Kidney epithelial cell (primary cell): ENCODE results near the gene PTPRT. TPM values are rescaled to one million over a fixed set of nuclear protein-coding genes. Genes with fewer than 3 reads are reported as not detected.

Experiments
- DNase-seq: peaks from one replicate; pipeline ENCODE4 v3.0.0-alpha.2; 2010; ENCODE audit warnings: low read depth
- H3K27me3 ChIP-seq: 2 replicates; pipeline ENCODE4 v1.6.0; 2011; ENCODE audit warnings: low read length; ENCODE audit not compliant: control insufficient read depth, insufficient read depth
- H3K36me3 ChIP-seq: 2 replicates; pipeline ENCODE4 v1.5.1; 2011; ENCODE audit warnings: low read length; ENCODE audit not compliant: control insufficient read depth, insufficient read depth
- H3K4me3 ChIP-seq: 2 replicates; pipeline ENCODE4 v1.5.1; 2011; ENCODE audit warnings: low read depth, mild to moderate bottlenecking, control low read depth, low read length
- total RNA-seq: library from RNA; depleted of rRNA; stranded (reverse); fragments of >200 nt; gene quantifications from 2 replicates; pipeline ENCODE4 v1.2.3, GENCODE V29; 2015
- TF ChIP-seq, protein P1 (sequence below): IDR thresholded peaks from 2 replicates; pipeline ENCODE4 v1.5.1; 2011; ENCODE audit warnings: mild to moderate bottlenecking, moderate library complexity, low read length, control low read depth, inconsistent platforms; ENCODE audit not compliant: insufficient read depth, poor library complexity, severe bottlenecking

The PTPRT gene
- total RNA-seq, 1 donor from 2014 or later: 0.25 TPM

DNA sequence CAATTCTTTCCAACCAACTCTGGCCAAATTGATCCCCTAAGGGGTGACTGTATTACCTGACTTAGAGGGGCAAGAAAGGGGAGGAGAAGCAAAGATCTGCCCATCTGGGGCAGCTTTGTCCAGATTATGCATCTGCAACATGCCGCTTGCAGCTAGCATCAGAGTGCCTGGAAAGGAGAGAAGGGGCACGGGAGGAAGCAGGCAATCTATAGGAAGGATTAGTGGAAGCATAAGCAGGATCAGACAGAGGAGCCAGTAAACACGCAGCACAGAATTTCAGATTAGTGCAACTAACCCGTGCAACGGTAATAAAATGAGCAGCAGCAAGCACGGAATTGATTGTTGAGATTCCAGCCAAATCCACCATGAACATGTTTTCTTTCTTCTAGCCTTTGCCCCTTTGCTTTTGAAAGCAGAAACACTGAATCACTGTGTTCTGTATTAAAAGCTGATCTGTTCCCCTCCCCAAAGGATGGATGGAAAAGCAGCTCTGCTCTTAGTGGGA lies 927.9 kb downstream of the PTPRT start:
- TF ChIP-seq, protein P1, sequence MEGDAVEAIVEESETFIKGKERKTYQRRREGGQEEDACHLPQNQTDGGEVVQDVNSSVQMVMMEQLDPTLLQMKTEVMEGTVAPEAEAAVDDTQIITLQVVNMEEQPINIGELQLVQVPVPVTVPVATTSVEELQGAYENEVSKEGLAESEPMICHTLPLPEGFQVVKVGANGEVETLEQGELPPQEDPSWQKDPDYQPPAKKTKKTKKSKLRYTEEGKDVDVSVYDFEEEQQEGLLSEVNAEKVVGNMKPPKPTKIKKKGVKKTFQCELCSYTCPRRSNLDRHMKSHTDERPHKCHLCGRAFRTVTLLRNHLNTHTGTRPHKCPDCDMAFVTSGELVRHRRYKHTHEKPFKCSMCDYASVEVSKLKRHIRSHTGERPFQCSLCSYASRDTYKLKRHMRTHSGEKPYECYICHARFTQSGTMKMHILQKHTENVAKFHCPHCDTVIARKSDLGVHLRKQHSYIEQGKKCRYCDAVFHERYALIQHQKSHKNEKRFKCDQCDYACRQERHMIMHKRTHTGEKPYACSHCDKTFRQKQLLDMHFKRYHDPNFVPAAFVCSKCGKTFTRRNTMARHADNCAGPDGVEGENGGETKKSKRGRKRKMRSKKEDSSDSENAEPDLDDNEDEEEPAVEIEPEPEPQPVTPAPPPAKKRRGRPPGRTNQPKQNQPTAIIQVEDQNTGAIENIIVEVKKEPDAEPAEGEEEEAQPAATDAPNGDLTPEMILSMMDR: no peak
- Histone ChIP-seq H3K36me3 (no peaks in the 10 kb centered on the region), H3K4me3 (no peak overlapping the region), H3K27me3 (no peaks in the 10 kb centered on the region)
- no peak for DNase-seq

DNA sequence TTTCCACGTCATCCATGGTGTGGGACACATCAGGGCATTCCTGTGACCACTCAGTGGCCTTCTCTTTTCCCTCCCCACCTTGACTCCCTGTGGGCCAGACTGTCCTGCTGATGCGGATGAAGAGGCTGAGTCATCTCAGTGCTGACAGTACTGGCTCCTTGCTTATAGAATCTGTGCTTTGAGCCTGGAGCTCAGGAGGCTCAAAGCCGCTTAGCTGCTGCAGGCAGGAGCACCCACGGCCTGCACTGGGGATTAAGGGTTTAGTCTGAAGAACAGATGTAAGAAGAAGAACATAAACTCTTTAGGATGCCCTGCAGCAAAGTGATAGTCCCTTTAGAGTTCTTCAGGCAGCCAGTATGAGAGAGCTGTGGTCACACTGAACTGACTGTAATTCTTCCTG lies 929.5 kb downstream of the PTPRT start:
- Histone ChIP-seq H3K27me3 (no peaks in the 10 kb centered on the region), H3K4me3 (no peak overlapping the region), H3K36me3 (no peaks in the 10 kb centered on the region)
- TF ChIP-seq, protein P1: no peak
- DNase-seq: no peak

DNA sequence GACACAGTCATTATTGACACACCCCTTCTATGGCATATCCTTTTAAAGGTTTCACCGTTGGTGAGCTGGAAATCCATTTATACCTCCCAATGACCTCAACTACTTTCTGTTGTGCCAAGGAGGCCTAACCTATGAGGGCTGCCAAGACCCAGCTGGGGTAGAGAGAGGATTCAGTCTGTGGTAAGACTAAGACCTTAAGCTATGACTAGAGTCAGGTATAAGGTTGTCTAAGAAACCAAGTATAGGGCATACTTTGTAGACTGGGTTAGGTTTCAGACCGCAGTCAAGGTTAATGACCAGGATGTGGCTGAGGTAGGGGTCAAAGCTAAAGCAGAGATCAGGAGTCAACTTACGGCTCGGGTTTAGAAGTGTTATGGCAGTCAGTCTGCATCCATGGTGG lies 930.3 kb downstream of the PTPRT start:
- Histone ChIP-seq H3K36me3 (no peaks in the 10 kb centered on the region), H3K27me3 (no peaks in the 10 kb centered on the region), H3K4me3 (no peak overlapping the region)
- TF ChIP-seq, protein P1: no peak
- no peak for DNase-seq

DNA sequence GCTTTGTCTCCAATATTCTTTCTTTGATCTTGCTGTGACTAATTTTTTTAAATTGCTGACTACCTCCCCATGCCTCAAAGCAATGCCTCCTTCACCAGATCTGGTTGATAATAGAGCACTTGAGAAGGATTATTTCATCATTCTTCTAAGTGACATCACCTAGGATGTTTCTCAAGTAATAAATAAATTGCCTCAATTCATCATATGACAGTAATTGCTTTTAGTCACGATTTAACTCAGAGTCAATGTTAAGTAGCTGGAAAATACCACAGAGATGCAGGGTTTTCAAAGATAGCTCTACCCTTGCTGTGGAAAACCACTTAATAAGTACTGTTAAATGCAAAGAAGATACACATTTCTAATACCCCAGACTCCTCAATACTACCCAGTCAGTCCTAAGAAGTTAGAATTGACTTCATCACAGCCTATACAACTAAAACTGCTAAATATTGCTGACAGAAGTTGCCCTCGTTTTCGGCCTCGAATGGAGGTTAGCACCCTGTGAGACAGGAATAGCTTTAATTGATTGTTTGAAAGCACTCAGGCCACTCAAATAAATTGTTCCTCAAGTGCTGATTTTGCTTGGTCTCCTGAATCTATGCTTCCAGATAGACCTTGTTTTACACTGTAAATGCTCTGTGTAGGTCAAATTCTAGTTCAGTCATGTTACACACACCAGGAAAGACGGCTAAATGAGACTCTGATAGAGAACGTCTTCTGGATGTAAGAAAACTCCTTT lies 931.0 kb downstream of the PTPRT start:
- Histone ChIP-seq H3K4me3 (no peak overlapping the region), H3K36me3 (no peaks in the 10 kb centered on the region), H3K27me3 (no peaks in the 10 kb centered on the region)
- TF ChIP-seq, protein P1: no peak
- no peak for DNase-seq

DNA sequence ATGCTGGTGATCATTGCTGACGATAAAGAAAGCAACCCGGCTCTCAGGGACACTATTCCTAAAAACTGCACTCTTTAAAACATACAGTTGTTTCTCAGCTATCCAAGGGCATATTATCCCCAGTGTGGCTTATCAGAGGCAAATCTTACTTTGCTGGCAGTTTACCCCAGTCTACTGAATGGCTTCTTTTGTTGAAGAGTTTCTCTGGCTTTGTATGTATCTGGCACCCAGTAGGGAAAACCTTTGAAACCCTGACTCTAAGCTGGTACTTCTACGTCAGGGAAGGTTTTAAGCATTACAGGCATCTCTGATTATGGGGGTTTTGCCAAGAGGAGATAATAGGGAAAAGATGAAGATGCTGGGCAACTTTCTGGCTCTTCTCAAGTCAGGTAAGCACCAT lies 933.9 kb downstream of the PTPRT start:
- no peak overlapping the region for H3K4me3 ChIP-seq
- no peaks in the 10 kb centered on the region for H3K36me3 ChIP-seq
- H3K27me3 ChIP-seq: no peaks in the 10 kb centered on the region
- TF ChIP-seq, protein P1: no peak
- DNase-seq: no peak

DNA sequence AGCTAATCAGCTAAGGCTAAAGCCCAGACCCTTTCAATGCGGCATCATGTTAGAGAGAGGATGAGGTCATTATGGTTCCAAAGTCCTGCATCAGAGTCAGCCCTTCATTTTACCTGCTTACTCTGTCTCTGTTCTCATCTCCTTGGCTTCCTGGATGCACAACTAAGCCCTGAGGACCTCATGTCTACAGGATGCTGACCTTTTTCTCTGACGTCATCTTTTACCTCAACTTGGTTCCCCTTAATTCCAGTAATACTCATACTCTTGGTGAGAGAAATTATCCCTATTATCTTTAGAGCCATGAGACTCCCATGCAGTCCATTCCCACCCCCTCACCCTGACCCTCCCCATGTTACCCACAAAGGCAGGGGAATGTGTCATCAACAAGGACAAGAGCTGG lies 935.0 kb downstream of the PTPRT start:
- DNase-seq: no peak
- TF ChIP-seq, protein P1: no peak
- H3K4me3 ChIP-seq: no peak overlapping the region
- no peaks in the 10 kb centered on the region for H3K27me3 ChIP-seq
- no peaks in the 10 kb centered on the region for H3K36me3 ChIP-seq
